Measurements from ENCODE around the gene MEDAG. TPM values are rescaled to one million over a fixed set of nuclear protein-coding genes. Genes with fewer than 3 reads are reported as not detected.

The MEDAG gene
- polyA plus RNA-seq, 1 donor from 2014 or later, result not detected

- Mint-ChIP-seq H3K27me3 (peaks cover 7% of the 10 kb centered on the region), H3K4me3 (no peak overlapping the region), H3K27ac (peak overlapping the region in 1 of 3 donors; percentile 39), H3K36me3 (peaks cover 3% of the 10 kb centered on the region), H3K4me1 (no peaks in the 10 kb centered on the region), H3K9me3 (peaks cover 2 to 17% (median 6%) of the 10 kb centered on the region in 3 donors)
Observed at GRCh38 chr13:30882026-30882850, 23.8 kb upstream of the MEDAG start.

DNA sequence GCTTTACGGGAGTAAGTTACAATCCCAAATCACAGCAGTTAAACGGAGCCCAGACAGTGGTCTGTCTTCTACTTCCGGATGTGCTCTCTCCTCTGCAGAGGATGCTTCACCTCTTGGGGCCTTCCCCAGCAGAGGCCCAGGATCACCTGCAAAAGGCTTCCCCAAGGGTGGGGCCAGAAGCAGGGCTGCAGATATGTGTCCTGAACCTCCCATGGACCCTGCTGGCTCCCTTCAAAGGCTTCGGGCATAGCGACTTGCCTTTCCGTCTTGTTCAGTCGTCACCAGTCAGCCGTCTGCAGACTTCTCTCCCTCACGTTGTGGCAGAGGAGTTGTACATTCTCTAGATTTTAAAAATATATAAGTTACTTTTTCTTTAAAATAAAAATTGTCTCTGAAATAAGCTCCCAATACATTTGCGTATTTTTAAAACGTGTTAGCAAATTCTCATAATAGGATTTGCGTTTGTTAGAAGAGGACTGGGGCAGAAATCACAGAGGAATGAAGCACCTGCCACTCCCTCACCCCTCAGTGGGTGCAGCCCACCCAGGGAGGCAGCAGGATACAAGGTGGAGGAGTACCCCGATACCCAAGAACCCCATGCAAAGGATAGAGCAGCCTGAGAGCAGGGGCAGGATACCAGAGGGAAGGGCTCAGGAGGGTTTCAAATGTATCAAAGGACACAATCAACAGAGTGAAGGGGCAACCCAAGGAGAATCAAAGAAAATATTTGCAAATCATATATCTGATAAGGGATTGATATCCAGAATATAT lies 22.9 kb upstream of the MEDAG start:
- Mint-ChIP-seq H3K4me3 (no peak overlapping the region), H3K4me1 (no peaks in the 10 kb centered on the region), H3K27me3 (peaks cover 8% of the 10 kb centered on the region), H3K36me3 (peaks cover 3% of the 10 kb centered on the region), H3K27ac (no peak overlapping the region), H3K9me3 (peaks cover 2 to 17% (median 6%) of the 10 kb centered on the region in 3 donors)

DNA sequence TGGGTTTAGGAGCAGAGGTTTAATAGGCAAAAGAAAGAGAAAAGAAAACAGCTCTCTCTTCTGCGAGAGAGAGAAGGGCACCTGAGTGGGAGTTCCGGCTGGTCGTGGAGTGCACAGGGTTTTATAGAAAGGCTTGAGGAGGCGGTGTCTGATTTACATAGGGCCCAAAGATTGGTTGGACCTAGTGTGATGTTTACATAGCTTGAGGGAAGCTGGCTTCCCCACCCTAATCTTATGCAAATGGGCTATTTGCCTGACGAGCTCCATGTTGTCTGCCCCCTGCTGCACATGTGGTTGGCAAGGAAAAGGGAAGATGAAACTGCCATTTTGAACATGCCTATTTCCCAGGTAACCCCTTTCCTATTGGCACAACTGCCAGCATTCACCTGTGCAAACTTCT lies 21.5 kb upstream of the MEDAG start:
- Mint-ChIP-seq H3K27ac (peak overlapping the region in 1 of 3 donors; percentile 50), H3K36me3 (peaks cover 3% of the 10 kb centered on the region), H3K9me3 (peaks cover 6 to 17% (median 6%) of the 10 kb centered on the region in 3 donors), H3K4me1 (no peaks in the 10 kb centered on the region), H3K4me3 (no peak overlapping the region), H3K27me3 (peaks cover 6% of the 10 kb centered on the region)

DNA sequence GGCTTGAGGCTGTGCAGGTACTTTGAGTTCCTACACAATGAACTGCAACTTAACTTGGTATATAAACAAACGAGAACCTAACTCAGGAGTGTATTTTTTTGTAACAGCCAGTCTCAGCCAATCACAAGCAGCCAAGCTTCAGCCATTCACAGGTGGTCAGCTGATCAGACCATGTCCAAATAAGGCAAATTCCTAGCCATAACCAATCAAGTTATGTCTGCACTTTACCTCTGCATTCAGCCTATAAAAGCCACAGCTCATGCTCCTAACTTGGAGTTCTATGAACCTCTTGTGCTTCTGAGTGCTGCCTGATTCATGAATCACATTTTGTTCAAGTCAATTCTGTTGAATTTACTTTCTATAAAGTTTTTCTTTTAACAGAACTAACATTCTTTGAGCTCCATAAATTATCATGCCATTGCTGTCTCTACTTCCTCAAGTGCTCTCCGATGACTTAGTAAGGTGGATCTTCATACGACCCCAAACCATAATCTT lies 16.8 kb upstream of the MEDAG start:
- no peak overlapping the region for H3K4me3 Mint-ChIP-seq
- H3K9me3 Mint-ChIP-seq, result peaks cover 4 to 12% (median 7%) of the 10 kb centered on the region in 3 donors
- H3K27ac Mint-ChIP-seq, result no peak overlapping the region
- H3K27me3 Mint-ChIP-seq, result peaks cover 14% of the 10 kb centered on the region
- H3K4me1 Mint-ChIP-seq, result no peaks in the 10 kb centered on the region
- H3K36me3 Mint-ChIP-seq, result no peaks in the 10 kb centered on the region

- Mint-ChIP-seq H3K27ac (no peak overlapping the region), H3K9me3 (peaks cover 0 to 5% (median 2%) of the 10 kb centered on the region in 3 donors), H3K4me1 (no peaks in the 10 kb centered on the region), H3K36me3 (no peaks in the 10 kb centered on the region), H3K27me3 (peaks cover 22% of the 10 kb centered on the region), H3K4me3 (no peak overlapping the region)
Observed at GRCh38 chr13:30892966-30893365, 13.1 kb upstream of the MEDAG start.

- no peak overlapping the region for H3K4me3 Mint-ChIP-seq
- H3K27me3 Mint-ChIP-seq, result peaks cover 31% of the 10 kb centered on the region
- H3K36me3 Mint-ChIP-seq, result no peaks in the 10 kb centered on the region
- H3K4me1 Mint-ChIP-seq, result peaks cover 0 to 5% (median 0%) of the 10 kb centered on the region in 3 donors
- H3K27ac Mint-ChIP-seq, result no peak overlapping the region
- peaks cover 0 to 2% (median 0%) of the 10 kb centered on the region in 3 donors for H3K9me3 Mint-ChIP-seq
Observed at GRCh38 chr13:30895773-30896172, 10.3 kb upstream of the MEDAG start.

DNA sequence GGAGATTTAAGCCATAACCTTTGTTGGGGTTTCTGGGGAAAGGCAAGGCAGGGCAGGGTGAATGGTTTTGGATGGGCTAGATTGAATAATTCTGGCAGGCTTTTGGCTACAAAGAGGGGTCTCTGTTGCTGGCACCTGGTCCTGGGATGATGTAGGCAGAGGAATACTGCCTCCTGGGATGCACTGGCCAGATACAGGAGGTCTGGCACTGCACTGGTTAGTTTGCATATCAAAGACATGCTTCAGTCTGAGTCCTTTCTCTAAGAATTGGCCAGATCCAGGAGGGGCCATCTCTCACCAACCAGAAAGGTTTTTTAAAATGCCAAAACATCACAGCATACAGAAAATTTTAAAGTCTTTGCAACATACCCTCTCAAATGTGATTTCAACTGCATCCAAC lies 8.0 kb upstream of the MEDAG start:
- Mint-ChIP-seq H3K4me1 (peaks cover 0 to 6% (median 0%) of the 10 kb centered on the region in 3 donors), H3K27ac (no peak overlapping the region), H3K27me3 (peaks cover 23% of the 10 kb centered on the region), H3K4me3 (no peak overlapping the region), H3K36me3 (no peaks in the 10 kb centered on the region), H3K9me3 (peaks cover 0 to 2% (median 0%) of the 10 kb centered on the region in 3 donors)

DNA sequence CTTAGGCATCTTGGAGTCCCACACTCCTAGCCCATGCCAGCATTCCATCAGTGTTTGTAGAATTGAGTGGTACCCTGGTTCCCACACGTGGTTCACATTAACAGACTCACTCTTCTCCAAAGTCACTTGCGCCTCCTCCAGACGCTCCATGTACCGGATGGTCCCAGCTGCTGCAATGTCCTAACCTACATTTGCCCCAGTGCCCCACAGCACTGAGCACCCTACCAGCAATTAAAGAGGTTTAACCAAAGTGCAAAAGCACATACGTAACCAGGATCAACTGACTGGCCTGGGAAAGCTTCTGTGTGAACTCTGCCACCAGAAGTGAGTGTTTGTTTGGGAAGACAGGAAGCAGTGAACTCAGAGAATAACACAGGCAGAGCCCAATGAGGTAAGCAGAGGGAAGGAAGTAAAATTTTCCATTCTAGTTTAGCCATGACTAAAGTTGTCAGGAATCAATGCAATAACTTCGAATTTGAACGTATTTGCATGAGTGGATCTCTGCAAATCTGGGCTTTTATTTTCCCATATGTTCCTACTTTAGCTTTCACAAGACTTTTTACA lies 7.3 kb upstream of the MEDAG start:
- H3K36me3 Mint-ChIP-seq, result no peaks in the 10 kb centered on the region
- H3K4me3 Mint-ChIP-seq, result no peak overlapping the region
- no peak overlapping the region for H3K27ac Mint-ChIP-seq
- peaks cover 0 to 2% (median 0%) of the 10 kb centered on the region in 3 donors for H3K9me3 Mint-ChIP-seq
- peaks cover 0 to 6% (median 0%) of the 10 kb centered on the region in 3 donors for H3K4me1 Mint-ChIP-seq
- H3K27me3 Mint-ChIP-seq, result peaks cover 28% of the 10 kb centered on the region

- H3K9me3 Mint-ChIP-seq, result peaks cover 0 to 2% (median 0%) of the 10 kb centered on the region in 3 donors
- H3K27ac Mint-ChIP-seq, result no peak overlapping the region
- no peak overlapping the region for H3K4me3 Mint-ChIP-seq
- H3K27me3 Mint-ChIP-seq, result peaks cover 44% of the 10 kb centered on the region
- H3K36me3 Mint-ChIP-seq, result no peaks in the 10 kb centered on the region
- peaks cover 0 to 7% (median 0%) of the 10 kb centered on the region in 3 donors for H3K4me1 Mint-ChIP-seq
Observed at GRCh38 chr13:30900436-30900835, 5.6 kb upstream of the MEDAG start.

DNA sequence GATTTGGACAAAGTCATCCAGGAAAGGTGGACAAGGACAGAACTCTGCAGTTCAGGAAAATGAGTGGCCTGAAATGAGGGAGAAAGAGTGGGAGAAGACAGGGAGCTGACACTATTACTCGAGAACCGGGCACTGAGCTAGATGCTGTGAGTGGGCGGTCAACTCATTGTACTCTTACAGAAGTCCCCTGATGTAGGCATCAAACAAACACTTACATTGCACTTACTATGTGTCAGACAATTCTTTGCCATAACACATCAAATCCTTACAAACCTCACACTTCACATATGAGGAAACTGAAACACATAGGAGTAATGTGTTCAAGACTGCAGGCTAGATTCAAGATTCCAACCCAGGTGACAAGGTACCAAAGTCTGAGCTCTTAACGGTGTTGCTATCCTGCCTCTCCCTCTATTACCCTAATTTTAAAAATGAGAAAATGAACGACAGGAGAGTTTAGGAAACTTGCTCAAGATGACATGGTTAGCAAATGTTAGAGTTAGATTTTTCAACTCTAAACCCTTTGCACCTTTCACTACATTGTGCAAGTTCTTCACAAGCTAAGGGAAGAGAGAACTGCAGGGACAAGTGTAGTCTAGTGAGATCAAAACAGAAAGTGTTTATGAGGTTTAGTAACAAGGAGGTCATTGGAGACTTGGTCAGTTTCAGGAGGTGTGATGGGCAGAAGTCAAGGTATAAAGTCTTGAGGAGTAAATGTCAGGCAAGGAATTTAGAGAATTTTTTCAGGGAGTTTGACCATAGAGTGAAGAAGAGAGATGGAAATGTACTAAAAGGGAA lies 4.9 kb upstream of the MEDAG start:
- Mint-ChIP-seq H3K27ac (no peak overlapping the region), H3K27me3 (peaks cover 44% of the 10 kb centered on the region), H3K4me3 (no peak overlapping the region), H3K36me3 (no peaks in the 10 kb centered on the region), H3K9me3 (peaks cover 0 to 2% (median 0%) of the 10 kb centered on the region in 3 donors), H3K4me1 (peaks cover 0 to 9% (median 0%) of the 10 kb centered on the region in 3 donors)

DNA sequence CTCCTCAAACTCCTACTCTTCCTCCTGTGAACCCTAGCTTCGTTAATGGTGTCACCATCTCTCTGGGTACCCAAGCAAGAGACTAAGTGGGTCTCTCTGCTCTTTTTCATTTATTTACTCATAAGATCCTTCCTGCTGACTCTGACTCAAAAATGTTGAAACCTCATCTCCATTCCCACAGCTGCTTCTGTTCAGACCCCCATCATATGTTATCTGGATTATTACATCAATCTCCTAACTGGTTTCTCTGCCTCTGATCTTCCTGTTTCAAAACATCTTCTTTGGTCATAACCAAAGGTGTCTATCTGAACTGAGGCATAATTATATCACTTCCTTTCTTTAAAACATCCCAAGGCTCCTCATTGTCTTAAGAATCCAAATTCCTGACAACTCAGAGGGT lies 2.0 kb upstream of the MEDAG start:
- Mint-ChIP-seq H3K27me3 (peaks cover 47% of the 10 kb centered on the region), H3K4me3 (no peak overlapping the region)

DNA sequence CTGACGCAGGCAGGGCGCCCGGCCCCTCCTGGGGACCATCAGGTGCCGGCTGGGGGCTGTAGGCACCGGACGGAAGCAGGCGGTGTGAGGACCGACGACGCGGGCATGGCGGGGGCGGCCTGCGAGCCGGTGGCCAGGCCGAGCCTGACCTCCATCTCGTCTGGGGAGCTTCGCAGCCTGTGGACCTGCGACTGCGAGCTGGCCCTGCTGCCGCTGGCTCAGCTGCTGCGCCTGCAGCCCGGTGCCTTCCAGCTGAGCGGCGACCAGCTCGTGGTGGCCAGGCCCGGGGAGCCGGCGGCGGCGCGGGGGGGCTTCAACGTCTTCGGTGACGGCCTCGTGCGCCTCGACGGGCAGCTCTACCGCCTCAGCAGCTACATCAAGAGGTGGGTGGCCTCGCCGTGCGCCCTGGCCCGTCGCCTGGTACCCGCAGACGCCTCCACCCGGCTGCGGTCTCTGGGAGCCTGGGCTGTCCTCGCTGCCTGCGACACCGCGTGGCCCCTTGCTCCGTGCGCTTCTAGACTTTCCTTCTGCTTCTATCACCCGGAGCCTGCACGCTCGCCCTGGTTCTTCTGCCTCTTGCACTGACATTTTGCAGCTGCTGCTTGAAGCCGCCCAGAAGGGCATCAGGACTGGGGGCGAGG lies 460 bp downstream of the MEDAG start:
- Mint-ChIP-seq H3K9me3 (peaks cover 0 to 2% (median 0%) of the 10 kb centered on the region in 3 donors), H3K36me3 (peaks cover 3% of the 10 kb centered on the region), H3K4me3 (no peak overlapping the region), H3K27ac (no peak overlapping the region), H3K4me1 (peaks cover 0 to 14% (median 3%) of the 10 kb centered on the region in 3 donors), H3K27me3 (peaks cover 40% of the 10 kb centered on the region)

More for the DNA sequence above, 2.0 kb upstream of the MEDAG start:
- H3K36me3 Mint-ChIP-seq, result peaks cover 3% of the 10 kb centered on the region
- H3K4me1 Mint-ChIP-seq, result peaks cover 0 to 18% (median 3%) of the 10 kb centered on the region in 3 donors
- H3K27ac Mint-ChIP-seq, result peak overlapping the region in 1 of 3 donors; percentile 17
- H3K9me3 Mint-ChIP-seq, result peaks cover 0 to 2% (median 0%) of the 10 kb centered on the region in 3 donors

DNA sequence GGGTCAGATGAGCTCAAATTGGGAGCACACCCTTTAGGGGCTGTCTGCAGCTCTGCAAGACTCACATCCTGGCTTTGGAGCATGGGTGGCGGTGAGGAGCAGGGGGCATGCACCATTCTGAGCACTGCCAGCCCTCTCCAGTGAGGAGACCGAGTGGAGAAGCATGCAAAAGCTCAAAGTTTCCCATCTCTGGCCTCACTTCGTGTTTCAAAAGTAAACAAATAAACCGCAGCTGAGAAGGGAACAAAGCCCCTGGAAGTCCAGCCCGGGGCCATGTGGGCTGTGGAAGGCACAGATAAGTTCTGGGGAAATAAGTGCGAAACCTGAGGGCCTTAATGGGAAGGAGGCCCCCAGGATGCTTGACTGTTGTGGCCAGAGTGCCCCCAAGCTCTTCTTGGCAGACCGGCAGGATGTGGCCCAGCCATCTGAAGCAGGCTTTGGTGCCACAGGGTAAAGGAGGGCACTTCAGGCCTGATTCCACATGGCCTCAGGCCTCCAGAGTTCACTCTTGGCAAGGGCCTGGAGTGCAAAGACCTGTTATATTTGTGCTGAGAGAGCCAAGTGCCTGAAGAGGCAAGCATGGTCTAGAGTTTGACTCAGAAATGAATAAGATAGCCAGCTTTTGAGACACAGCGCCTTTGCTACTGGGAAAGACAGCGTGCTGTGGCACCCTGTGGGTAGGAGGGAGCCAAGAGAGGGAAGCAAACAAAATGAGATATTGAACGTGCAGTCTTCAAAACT lies 1.2 kb downstream of the MEDAG start:
- Mint-ChIP-seq H3K27ac (no peak overlapping the region), H3K36me3 (peaks cover 3% of the 10 kb centered on the region), H3K4me1 (peaks cover 0 to 14% (median 3%) of the 10 kb centered on the region in 3 donors), H3K9me3 (peaks cover 0 to 2% (median 0%) of the 10 kb centered on the region in 3 donors), H3K4me3 (no peak overlapping the region), H3K27me3 (peaks cover 40% of the 10 kb centered on the region)

All from IgD-negative memory B cell (primary cell).